BLaER1 (cell line): ENCODE results near the gene PIGQ.

Experiments
- H3K27ac ChIP-seq: shearing (Covaris generic); formaldehyde crosslinking; 2 replicates; pipeline ENCODE4 v1.8.1; 2022
- H3K27me3 ChIP-seq: shearing (Covaris generic); formaldehyde crosslinking; 2 replicates; pipeline ENCODE4 v1.8.1; 2022
- H3K36me3 ChIP-seq: shearing (Covaris generic); formaldehyde crosslinking; 2 replicates; pipeline ENCODE4 v1.8.1; 2022
- H3K4me1 ChIP-seq: shearing (Covaris generic); formaldehyde crosslinking; 2 replicates; pipeline ENCODE4 v1.8.1; 2022
- H3K4me2 ChIP-seq: shearing (Covaris generic); formaldehyde crosslinking; 2 replicates; pipeline ENCODE4 v1.8.1; 2022
- H3K4me3 ChIP-seq: shearing (Covaris generic); formaldehyde crosslinking; 2 replicates; pipeline ENCODE4 v1.8.1; 2022
- H3K9ac ChIP-seq: shearing (Covaris generic); formaldehyde crosslinking; 2 replicates; pipeline ENCODE4 v1.8.1; 2022
- H3K9me3 ChIP-seq: shearing (Covaris generic); formaldehyde crosslinking; 2 replicates; pipeline ENCODE4 v1.8.1; 2022
- H4K20me1 ChIP-seq: shearing (Covaris generic); formaldehyde crosslinking; 2 replicates; pipeline ENCODE4 v1.8.1; 2022
- Cebpa-rat ChIP-seq: shearing (Covaris generic); IDR thresholded peaks from 2 replicates; pipeline ENCODE4 v1.8.1; 2022

Gene PIGQ

DNA sequence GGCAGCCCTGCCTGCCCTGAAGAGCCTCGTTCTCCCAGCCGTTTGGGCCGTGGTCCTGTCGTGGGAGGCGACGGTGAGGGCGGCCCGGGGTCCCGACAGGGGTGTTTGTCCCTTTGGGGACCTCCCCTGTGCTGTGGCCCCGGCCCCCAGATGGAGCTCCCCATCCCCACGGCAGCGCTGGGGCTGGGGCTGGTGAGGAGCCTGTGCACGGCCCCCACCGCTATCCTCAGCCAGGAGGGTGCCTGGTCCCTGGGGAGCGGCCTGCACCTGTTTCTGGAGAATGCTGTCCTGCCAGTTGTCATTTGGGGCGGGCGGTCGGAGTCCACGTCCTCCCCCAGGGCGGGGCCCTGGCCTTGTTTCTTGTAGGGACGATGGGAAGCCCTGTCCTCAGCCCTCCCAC lies 35.6 kb upstream of the PIGQ start:
- H3K4me1 ChIP-seq: peaks cover 40% of the 10 kb centered on the region
- peak overlapping the region; percentile 16; the same call in 1 of the 2 replicates for H3K4me2 ChIP-seq
- no peak overlapping the region for H3K4me3 ChIP-seq
- H3K9me3 ChIP-seq: no peaks in the 10 kb centered on the region
- H3K36me3 ChIP-seq: peaks cover 93% of the 10 kb centered on the region
- TF ChIP-seq Cebpa-rat: no peak
- no peak overlapping the region for H3K27ac ChIP-seq
- H3K27me3 ChIP-seq: no peaks in the 10 kb centered on the region
- peaks cover 100% of the 10 kb centered on the region for H4K20me1 ChIP-seq
- H3K9ac ChIP-seq: no peak overlapping the region

DNA sequence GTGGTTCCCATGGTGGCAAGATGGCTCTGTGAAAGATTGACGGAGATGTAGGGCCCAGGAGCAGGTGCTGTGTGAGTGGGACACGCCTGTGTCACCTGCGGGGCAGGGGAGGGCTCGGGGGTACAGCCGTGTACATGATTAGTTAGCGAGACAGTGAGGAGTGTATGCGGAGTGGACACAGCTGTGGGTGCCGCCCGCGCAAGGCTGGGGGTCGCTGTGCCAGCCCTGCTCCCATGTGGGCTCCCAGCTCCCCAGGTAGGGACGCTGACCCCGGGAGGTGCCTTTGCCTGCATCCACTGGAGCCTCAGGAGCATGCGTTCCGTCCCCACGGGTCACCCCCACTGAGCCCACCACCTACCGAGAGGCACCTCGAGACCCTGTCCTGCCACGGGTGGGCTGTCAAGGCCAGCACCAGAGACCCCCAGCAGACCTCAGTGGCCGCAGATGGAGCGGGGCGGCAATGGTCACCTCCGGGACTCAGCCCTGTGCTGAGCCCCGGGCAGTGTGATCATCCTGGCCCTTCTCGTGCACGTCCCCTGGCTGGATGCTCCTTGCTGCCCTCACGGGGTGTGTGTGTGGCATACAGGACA lies 34.8 kb upstream of the PIGQ start:
- Histone ChIP-seq H3K27me3 (no peaks in the 10 kb centered on the region), H3K4me3 (no peak overlapping the region), H4K20me1 (peaks cover 100% of the 10 kb centered on the region), H3K9ac (no peak overlapping the region), H3K36me3 (peaks cover 94% of the 10 kb centered on the region), H3K27ac (no peak overlapping the region), H3K4me1 (peaks cover 32% of the 10 kb centered on the region), H3K9me3 (no peaks in the 10 kb centered on the region), H3K4me2 (no peak overlapping the region)
- TF ChIP-seq Cebpa-rat: no peak

DNA sequence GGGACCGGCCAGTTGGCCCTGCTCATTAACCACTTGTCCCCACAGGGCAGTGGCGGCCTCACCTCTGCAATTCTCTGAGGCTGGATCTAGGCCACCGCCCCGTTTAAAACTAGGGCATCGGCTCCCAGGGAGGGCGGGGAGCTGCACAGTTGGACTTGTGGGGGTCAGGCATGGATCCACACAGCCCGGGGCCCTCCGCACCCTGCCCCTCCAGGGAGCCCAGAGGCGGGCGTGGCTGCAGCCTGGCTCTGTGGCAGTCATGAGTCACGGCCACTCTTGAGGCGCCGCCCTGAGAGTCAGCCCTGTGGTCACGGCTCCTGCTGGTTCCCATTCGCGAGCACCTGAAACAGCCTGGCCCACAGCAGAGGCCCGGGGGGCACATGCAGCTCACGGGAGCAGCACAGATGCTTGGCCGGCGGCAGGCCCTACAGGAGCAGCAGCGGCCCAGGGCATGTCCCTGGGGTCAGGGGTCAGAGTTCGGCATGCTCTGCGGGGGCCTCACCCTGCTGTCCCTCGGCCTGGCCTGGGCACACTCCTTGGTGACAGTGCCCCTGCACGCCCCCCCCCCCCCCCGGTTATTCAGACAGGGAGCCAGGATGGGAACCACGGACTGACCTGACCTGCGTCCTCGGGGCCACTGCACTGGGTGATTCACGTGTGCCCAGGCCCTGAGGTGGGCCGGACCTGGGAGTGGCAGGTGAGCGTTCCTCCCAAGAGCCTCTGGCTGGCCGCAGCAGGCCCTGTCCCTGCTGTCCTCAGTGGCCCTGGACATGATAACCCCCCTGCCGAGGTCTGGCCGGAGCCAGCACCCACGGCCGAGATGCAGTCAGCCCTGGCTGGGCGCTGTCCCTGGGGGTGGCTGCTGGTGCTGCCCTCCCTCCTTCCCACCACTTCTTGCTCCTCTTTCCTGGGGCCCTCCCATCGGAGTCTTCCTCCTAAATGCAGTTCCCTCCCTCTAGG lies 34.0 kb upstream of the PIGQ start:
- H3K9me3 ChIP-seq: no peaks in the 10 kb centered on the region
- H3K27ac ChIP-seq: no peak overlapping the region
- no peak overlapping the region for H3K9ac ChIP-seq
- no peak overlapping the region for H3K4me3 ChIP-seq
- H3K36me3 ChIP-seq: peaks cover 94% of the 10 kb centered on the region
- no peak for TF ChIP-seq Cebpa-rat
- H3K4me2 ChIP-seq: no peak overlapping the region
- H4K20me1 ChIP-seq: peaks cover 100% of the 10 kb centered on the region
- H3K27me3 ChIP-seq: no peaks in the 10 kb centered on the region
- peaks cover 24% of the 10 kb centered on the region for H3K4me1 ChIP-seq

DNA sequence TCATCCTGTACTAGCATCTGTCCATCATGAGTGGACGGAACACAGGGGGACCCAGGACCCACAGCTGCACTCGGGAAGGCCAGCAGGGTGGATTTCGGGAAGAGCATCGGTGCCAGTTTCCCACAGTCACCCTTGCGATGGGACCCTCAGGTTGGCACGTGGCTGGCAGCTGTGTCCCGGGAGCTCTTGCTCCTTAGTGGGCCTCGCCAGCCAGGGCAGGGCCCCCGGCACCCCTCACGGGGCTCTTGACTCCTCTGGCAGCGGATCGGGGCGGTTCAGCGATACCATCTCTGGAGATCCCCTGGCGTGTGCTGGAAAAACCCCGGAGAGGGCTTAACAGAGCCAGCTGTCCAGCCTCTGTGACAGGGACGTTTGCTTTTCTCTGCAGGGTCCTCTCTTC lies 33.0 kb upstream of the PIGQ start:
- H3K9me3 ChIP-seq: no peaks in the 10 kb centered on the region
- H3K36me3 ChIP-seq: peaks cover 94% of the 10 kb centered on the region
- H3K4me2 ChIP-seq: no peak overlapping the region

DNA sequence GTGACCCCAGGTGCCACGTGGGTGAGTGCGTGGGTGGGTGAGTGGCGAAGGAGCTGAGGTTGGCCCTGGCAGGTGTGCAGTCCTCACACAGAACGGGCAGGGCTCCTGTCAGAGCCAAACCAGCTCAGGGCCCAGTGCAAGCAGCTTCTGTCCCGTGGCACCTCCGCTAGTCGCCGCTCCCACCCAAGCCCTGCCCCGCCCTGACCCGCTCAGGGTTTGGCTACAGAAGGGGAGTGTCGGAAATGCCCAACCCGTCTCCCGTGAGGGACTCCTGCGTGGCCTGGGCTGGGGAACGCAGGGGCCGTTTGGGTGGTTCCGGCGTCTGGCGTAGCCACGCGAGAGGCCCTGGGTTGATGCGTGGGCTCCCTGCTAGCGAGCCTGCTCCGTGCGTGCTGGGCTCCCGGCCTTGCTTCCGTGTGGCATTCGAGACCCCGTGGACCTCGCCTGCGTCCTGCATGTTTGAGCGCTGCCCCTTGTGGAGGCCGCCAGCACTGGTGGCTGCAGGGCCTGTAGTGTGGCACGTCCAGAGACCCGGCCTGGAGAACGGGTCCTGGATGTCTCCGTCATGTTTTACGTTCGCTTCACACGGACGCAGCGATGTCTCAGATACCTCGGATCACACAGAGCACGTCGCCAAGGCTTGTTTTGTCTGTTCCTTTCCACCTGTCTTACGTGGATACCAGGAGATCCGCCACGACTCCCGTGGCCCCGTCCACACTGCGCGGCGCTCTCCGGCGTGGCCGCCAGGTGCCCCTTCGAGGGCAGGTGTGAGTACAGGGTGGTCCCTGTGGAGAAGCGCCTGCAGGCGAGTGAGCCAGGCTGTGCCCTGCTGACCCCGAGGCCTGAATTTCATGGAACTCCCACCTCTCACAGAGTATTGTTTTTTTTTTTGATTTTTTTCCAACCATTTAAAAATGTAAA lies 32.1 kb upstream of the PIGQ start:
- no peak overlapping the region for H3K4me2 ChIP-seq
- no peaks in the 10 kb centered on the region for H3K9me3 ChIP-seq
- no peak overlapping the region for H3K9ac ChIP-seq
- peaks cover 100% of the 10 kb centered on the region for H4K20me1 ChIP-seq
- peaks cover 94% of the 10 kb centered on the region for H3K36me3 ChIP-seq
- H3K27ac ChIP-seq: no peak overlapping the region
- no peaks in the 10 kb centered on the region for H3K27me3 ChIP-seq
- no peak overlapping the region for H3K4me3 ChIP-seq
- no peak for TF ChIP-seq Cebpa-rat
- peaks cover 25% of the 10 kb centered on the region for H3K4me1 ChIP-seq

More for the DNA sequence above, 33.0 kb upstream of the PIGQ start:
- Histone ChIP-seq H3K9ac (no peak overlapping the region), H3K27me3 (no peaks in the 10 kb centered on the region), H3K4me1 (peaks cover 22% of the 10 kb centered on the region), H4K20me1 (peaks cover 100% of the 10 kb centered on the region), H3K27ac (no peak overlapping the region), H3K4me3 (no peak overlapping the region)
- TF ChIP-seq Cebpa-rat: no peak

DNA sequence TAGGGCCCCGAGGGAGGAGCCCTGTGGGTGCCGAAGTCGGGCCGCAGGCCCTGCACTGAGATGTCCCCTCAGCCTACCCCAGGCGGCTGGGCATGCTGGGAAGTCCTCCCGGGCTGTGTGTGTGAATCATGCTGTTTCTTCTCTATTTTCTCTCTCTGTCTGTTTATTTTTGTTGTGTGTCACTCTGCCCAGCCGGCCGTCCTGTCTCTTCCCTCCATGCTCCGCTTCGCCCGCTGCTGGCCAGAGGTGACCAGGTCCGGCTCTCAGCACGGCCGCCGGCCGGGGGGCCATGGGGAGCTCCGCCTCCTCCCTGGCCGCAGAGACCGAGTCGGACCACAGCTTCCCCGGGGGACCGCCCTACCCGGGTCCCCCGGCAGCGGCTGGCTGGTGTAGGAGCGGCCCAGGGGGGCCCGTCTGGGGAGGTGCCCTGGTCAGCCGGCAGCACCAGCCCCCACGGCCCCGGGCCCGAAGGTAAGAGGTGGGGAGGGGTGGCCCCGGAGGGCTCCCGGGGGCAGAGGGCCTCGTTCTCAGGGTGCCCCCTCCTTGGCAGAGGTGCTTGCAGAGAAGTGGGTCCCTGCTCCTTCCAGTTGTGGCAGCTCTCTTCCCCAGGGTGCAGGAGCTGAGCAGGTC lies 29.8 kb upstream of the PIGQ start:
- Histone ChIP-seq H3K9me3 (no peaks in the 10 kb centered on the region), H3K4me1 (peaks cover 30% of the 10 kb centered on the region), H3K9ac (no peak overlapping the region), H4K20me1 (peaks cover 98% of the 10 kb centered on the region), H3K4me3 (no peak overlapping the region), H3K27me3 (no peaks in the 10 kb centered on the region), H3K27ac (no peak overlapping the region), H3K4me2 (no peak overlapping the region), H3K36me3 (peaks cover 80% of the 10 kb centered on the region)
- TF ChIP-seq Cebpa-rat: no peak

DNA sequence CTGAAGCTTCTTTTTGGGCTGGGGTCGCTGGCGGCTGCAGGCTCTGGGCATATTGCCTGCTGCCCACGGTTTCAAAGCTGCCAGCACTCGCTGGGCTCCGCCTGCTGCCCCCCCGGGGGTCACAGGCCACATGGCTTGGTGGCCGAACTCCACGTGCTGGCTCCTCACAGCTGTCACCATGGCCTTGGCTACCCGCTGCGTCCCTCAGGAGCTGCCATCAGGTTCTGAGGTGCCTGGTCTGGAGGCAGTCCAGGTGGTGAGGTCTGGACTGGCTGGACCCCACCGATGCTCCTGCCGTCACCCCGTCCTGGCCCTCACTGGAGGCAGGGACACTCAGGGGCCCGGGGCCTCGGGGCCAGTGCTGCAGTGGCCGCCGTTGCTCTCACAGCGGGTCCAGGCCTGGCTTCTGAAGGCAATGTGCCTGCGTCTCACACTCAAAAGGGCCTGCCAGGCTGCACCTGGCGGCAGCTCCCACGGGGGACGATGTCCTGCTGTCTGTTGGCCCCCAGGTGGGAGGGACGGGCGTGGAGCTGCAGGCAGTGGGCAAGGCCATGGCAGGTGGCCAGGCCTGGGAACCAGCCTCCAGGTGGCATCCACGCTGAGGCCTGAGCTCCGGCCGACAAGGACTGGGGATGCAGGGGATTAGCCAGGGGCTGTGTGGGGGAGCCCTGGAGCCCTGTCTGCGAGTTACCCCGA lies 29.0 kb upstream of the PIGQ start:
- peaks cover 72% of the 10 kb centered on the region for H3K36me3 ChIP-seq

DNA sequence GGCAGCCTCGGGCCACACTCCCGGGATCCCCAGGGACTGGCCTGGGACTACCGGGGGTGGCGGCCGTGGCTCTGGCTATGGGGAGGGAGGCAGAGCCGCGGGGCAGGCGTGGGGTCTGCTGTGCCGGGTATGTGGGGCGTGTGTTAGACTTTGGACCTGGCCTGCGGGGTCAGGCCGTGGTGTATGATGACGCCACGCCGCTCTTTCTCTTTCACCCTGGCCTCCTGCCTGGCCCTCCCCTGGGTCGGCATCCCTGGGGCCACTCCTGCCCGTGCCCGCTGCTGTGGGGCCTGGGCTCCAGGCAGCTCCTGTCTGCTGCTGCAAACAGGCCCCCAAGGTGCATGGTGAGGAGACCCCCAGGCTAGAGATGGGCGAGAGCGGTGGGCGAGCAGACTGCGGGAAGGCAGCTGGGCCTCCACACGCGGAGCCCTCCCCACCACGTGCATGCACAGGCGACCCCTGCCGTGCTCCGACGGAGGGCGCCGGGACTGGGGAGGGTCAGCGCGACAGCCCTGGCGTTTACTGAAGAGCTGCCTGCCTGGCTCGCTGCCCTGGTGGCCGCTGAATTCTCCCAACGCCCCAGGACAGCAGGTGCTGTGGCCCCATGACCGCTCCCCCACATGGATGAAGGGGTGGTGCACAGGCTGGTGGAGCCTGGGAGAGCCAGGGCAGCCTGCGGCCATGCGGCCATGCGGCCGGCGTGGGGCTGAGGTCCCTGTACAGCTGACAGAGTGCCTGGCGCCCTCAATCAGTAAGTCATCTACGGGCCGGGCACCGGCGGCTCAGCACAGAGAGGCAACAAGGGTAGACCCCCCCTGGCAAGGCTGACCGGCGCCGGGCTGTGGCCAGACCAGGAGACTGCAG lies 26.2 kb upstream of the PIGQ start:
- Histone ChIP-seq H3K9me3 (no peaks in the 10 kb centered on the region), H3K9ac (peak overlapping the region; percentile 55), H3K4me1 (peaks cover 63% of the 10 kb centered on the region), H3K27me3 (no peaks in the 10 kb centered on the region), H3K4me2 (peak overlapping the region; percentile 71), H3K36me3 (peaks cover 64% of the 10 kb centered on the region), H4K20me1 (peaks cover 98% of the 10 kb centered on the region), H3K4me3 (no peak overlapping the region), H3K27ac (peak overlapping the region; percentile 58; the same call in 1 of the 2 replicates)
- TF ChIP-seq Cebpa-rat: no peak

More for the DNA sequence above, 29.0 kb upstream of the PIGQ start:
- H3K4me2 ChIP-seq: no peak overlapping the region
- H3K9me3 ChIP-seq: no peaks in the 10 kb centered on the region
- H4K20me1 ChIP-seq: peaks cover 98% of the 10 kb centered on the region
- H3K4me3 ChIP-seq: no peak overlapping the region
- TF ChIP-seq Cebpa-rat: no peak
- H3K4me1 ChIP-seq: peaks cover 35% of the 10 kb centered on the region
- H3K27ac ChIP-seq: no peak overlapping the region
- H3K27me3 ChIP-seq: no peaks in the 10 kb centered on the region
- H3K9ac ChIP-seq: no peak overlapping the region
